ENCODE data around the gene ZBTB44.

Gene ZBTB44

GRCh38 chr11:130188047-130188446, 126.7 kb downstream of the ZBTB44 start:
- Histone ChIP-seq H3K27me3 (ENCODE audit: insufficient read depth, low read length, poor library complexity) (no peaks in the 10 kb centered on the region), H3K79me2 (ENCODE audit: insufficient read depth, low read length) (no peaks in the 10 kb centered on the region), H3K9ac (ENCODE audit: low read depth, low read length) (no peak overlapping the region)

GRCh38 chr11:130187096-130187495, 127.6 kb downstream of the ZBTB44 start:
- no peaks in the 10 kb centered on the region for H3K36me3 ChIP-seq (ENCODE audit: insufficient read depth, low read length)
- H3K9ac ChIP-seq (ENCODE audit: low read depth, low read length): no peak overlapping the region
- H3K27me3 ChIP-seq (ENCODE audit: insufficient read depth, low read length, poor library complexity): no peaks in the 10 kb centered on the region
- no peaks in the 10 kb centered on the region for H4K20me1 ChIP-seq (ENCODE audit: insufficient read depth, low read length)
- H3K27ac ChIP-seq (ENCODE audit: low read length): no peak overlapping the region
- no peaks in the 10 kb centered on the region for H3K9me3 ChIP-seq (ENCODE audit: insufficient read depth, low read length, severe bottlenecking)
- no peaks in the 10 kb centered on the region for H3K79me2 ChIP-seq (ENCODE audit: insufficient read depth, low read length)
- DNase-seq (no peak), ATAC-seq (ENCODE audit: insufficient read depth, low read depth) (no peak)
- no peak overlapping the region for H3K4me2 ChIP-seq (ENCODE audit: insufficient read depth, low read length)
- H2AFZ ChIP-seq (ENCODE audit: low read depth, low read length): no peak overlapping the region
- no peaks in the 10 kb centered on the region for H3K4me1 ChIP-seq (ENCODE audit: insufficient read depth, low read length)
- TF ChIP-seq CTCF (IDR thresholded peaks at IDR 0.05; ENCODE audit: borderline replicate concordance, extremely low read depth, low read length, poor library complexity, severe bottlenecking): no peak
- TF ChIP-seq EZH2 (IDR thresholded peaks at IDR 0.05; ENCODE audit: borderline replicate concordance, low read depth, low read length, severe bottlenecking): no peak
- no peak overlapping the region for H3K4me3 ChIP-seq (ENCODE audit: low read depth in 1 of 2, low read length in 2 of 2)

More at GRCh38 chr11:130188047-130188446, 126.7 kb downstream of the ZBTB44 start:
- TF ChIP-seq EZH2 (IDR thresholded peaks at IDR 0.05; ENCODE audit: borderline replicate concordance, low read depth, low read length, severe bottlenecking) (no peak), CTCF (IDR thresholded peaks at IDR 0.05; ENCODE audit: borderline replicate concordance, extremely low read depth, low read length, poor library complexity, severe bottlenecking) (no peak)
- no peak overlapping the region for H2AFZ ChIP-seq (ENCODE audit: low read depth, low read length)
- no peaks in the 10 kb centered on the region for H4K20me1 ChIP-seq (ENCODE audit: insufficient read depth, low read length)
- DNase-seq (no peak), ATAC-seq (ENCODE audit: insufficient read depth, low read depth) (no peak)
- no peak overlapping the region for H3K4me3 ChIP-seq (ENCODE audit: low read depth in 1 of 2, low read length in 2 of 2)
- H3K36me3 ChIP-seq (ENCODE audit: insufficient read depth, low read length): no peaks in the 10 kb centered on the region
- no peak overlapping the region for H3K27ac ChIP-seq (ENCODE audit: low read length)
- no peaks in the 10 kb centered on the region for H3K4me1 ChIP-seq (ENCODE audit: insufficient read depth, low read length)
- no peaks in the 10 kb centered on the region for H3K9me3 ChIP-seq (ENCODE audit: insufficient read depth, low read length, severe bottlenecking)
- H3K4me2 ChIP-seq (ENCODE audit: insufficient read depth, low read length): no peak overlapping the region

DNA sequence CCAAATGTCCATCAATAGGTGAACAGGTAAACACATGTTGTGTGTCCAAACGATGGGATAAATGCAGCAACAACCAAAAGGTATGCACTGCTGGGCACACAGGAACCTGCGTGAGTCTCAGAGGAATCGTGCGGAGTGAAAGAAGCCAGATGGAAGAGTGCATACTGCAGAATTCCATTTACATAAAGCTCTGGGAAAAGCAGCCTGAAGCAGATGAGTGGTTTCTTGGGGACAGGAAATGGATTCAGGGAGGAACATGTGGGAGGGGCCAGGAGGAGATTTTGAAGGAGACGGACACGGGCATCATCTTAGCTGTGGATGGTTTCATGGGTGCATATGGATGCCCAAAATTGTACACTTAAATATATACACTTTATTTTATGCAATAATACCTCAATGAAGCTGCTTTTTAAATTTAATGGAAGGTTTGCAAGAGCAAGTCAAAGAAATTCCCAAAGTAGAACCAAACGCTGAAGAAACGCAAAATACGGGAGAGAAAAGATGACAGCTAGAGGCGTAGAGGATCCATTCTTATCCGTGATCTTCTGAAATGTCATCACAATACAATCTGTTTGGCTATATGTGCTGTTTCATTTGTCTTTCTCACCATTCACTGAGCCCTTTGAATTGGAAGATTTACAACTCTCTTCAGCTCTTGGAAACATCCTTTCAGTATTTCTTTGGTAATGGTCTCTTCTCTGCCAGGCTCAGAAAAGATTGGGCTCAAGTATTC, 130.7 kb downstream of the ZBTB44 start:
- Histone ChIP-seq H3K9me3 (ENCODE audit: insufficient read depth, low read length, severe bottlenecking) (no peaks in the 10 kb centered on the region), H3K79me2 (ENCODE audit: insufficient read depth, low read length) (no peaks in the 10 kb centered on the region), H3K4me3 (ENCODE audit: low read depth in 1 of 2, low read length in 2 of 2) (no peak overlapping the region), H3K27me3 (ENCODE audit: insufficient read depth, low read length, poor library complexity) (no peaks in the 10 kb centered on the region), H2AFZ (ENCODE audit: low read depth, low read length) (no peak overlapping the region), H3K4me2 (ENCODE audit: insufficient read depth, low read length) (no peak overlapping the region), H4K20me1 (ENCODE audit: insufficient read depth, low read length) (no peaks in the 10 kb centered on the region), H3K9ac (ENCODE audit: low read depth, low read length) (no peak overlapping the region), H3K27ac (ENCODE audit: low read length) (no peak overlapping the region), H3K36me3 (ENCODE audit: insufficient read depth, low read length) (no peaks in the 10 kb centered on the region), H3K4me1 (ENCODE audit: insufficient read depth, low read length) (no peaks in the 10 kb centered on the region)
- TF ChIP-seq EZH2 (IDR thresholded peaks at IDR 0.05; ENCODE audit: borderline replicate concordance, low read depth, low read length, severe bottlenecking) (no peak), CTCF (IDR thresholded peaks at IDR 0.05; ENCODE audit: borderline replicate concordance, extremely low read depth, low read length, poor library complexity, severe bottlenecking) (no peak)
- no peak for ATAC-seq (ENCODE audit: insufficient read depth, low read depth)
- DNase-seq: no peak

All from DND-41 (cell line).